Esophagus (tissue), 2 donors: ENCODE results near the gene TNFRSF14. TPM values are rescaled to one million over a fixed set of nuclear protein-coding genes. Genes with fewer than 3 reads are reported as not detected.
"Not testable (repeated sequence)": the region's sequence is repeated elsewhere in the genome, so short reads cannot be mapped to it uniquely, and the experiment has no call there.

Experiments
- H3K27ac ChIP-seq, 2 donors: one replicate each; pipeline ENCODE4 v1.5.1; 2013; ENCODE audit warnings: low read depth in 2 of 2, mild to moderate bottlenecking in 2 of 2, inconsistent platforms in 1 of 2, low read length in 1 of 2, moderate library complexity in 1 of 2
- H3K27me3 ChIP-seq, 2 donors: one replicate each; pipeline ENCODE4 v1.6.1; 2013; ENCODE audit warnings: low read length in 2 of 2, control low read depth in 1 of 2, mild to moderate bottlenecking in 1 of 2; ENCODE audit not compliant: insufficient read depth in 2 of 2, control insufficient read depth in 1 of 2
- H3K36me3 ChIP-seq, 2 donors: one replicate each; pipeline ENCODE4 v1.6.1; 2013; ENCODE audit warnings: low read length in 1 of 2; ENCODE audit not compliant: control insufficient read depth in 2 of 2, insufficient read depth in 2 of 2
- H3K4me1 ChIP-seq, 2 donors: one replicate each; pipeline ENCODE4 v1.6.1; 2013; ENCODE audit warnings: low read length in 1 of 2; ENCODE audit not compliant: control insufficient read depth in 2 of 2, insufficient read depth in 2 of 2
- H3K4me3 ChIP-seq, 2 donors: one replicate each; pipeline ENCODE4 v1.5.1; 2013; ENCODE audit warnings: low read length in 2 of 2, mild to moderate bottlenecking in 2 of 2, low read depth in 1 of 2, moderate library complexity in 1 of 2
- H3K9me3 ChIP-seq, 2 donors: one replicate each; pipeline ENCODE4 v1.6.1; 2013; ENCODE audit warnings: mild to moderate bottlenecking in 2 of 2, low read depth in 1 of 2, low read length in 1 of 2, moderate library complexity in 1 of 2; ENCODE audit not compliant: control insufficient read depth in 2 of 2, insufficient read depth in 1 of 2
- WGBS, 2 donors: extraction: QIAGEN DNeasy Blood & Tissue Kit; methylation state at CpG; one replicate each; pipeline ENCODE4 v1.1.7; 2013; 5-methylcytosine and 5-hydroxymethylcytosine counted together
- polyA plus RNA-seq, 2 donors: library from polyadenylated mRNA; stranded (reverse); fragments of 200-250 nt; gene quantifications; one replicate each; pipeline ENCODE4 v1.2.3, GENCODE V29; 2013
- donor health status: healthy with polysubstance abuse.
- donor health status: Bipolar disorder and iron deficiency.

The TNFRSF14 gene
- polyA plus RNA-seq, 2 donors, result 34.1 to 57.5 TPM

DNA sequence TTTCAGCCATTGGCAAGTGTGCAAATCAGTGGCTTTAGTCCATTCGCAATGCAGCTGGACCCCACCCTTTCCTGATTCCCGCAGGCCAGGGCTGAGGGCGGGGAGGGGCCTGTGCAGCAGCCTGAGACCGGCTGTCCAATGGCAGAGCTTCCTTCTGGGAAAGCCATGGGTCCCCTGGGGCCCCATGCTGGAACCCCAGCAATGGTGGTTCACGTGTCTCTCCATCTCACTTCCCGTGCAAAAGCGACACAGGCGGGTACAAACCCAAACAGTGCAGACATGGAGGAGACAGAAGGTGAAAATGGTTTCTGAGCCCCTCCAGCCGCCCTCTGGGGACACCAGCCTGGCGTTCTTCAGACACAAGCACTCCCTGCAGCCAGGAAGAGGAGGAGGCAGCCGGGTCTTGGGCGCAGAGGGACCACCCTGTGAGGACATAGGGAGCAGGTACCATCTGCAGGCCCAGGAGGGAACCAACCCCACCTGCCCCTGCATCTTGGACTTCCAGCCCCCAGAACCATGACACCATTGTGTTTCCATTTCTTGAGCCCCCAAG, 5.8 kb upstream of the TNFRSF14 start:
- H3K27me3 ChIP-seq, H3K36me3 ChIP-seq, H3K9me3 ChIP-seq, H3K27ac ChIP-seq, H3K4me3 ChIP-seq: not testable (repeated sequence)
- H3K4me1 ChIP-seq, result peaks cover 4 to 22% of the 10 kb centered on the region in 2 donors
- WGBS, 2 donors, result 67 to 80% methylated on average over 9 to 12 of the region's 12 CpGs

DNA sequence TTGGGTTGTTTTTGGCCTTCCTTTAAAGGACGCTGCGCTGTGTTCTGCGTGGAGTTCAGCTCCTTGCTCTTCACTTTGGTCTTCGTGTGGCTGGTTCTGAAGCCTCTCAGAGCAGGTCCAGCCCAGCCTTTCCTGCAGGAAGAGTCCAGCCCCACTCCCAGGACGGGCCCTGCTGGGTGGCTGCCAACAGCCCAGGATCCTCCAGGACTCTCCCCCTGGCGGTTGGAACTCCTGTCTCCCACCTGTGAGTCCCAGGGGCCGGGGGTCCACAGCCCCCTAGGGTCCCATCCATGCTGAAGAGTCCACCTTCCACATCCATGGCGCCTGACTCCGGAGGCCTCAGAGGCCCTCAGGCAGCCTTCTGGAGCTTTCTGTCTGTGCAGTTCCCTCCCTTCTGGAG, 4.6 kb upstream of the TNFRSF14 start:
- H3K4me1 ChIP-seq, result peaks cover 4 to 26% of the 10 kb centered on the region in 2 donors
- H3K9me3 ChIP-seq, H3K36me3 ChIP-seq, H3K27me3 ChIP-seq, H3K27ac ChIP-seq, H3K4me3 ChIP-seq: not testable (repeated sequence)
- whole genome bisulfite sequencing, 2 donors, result 78% methylated on average over 9 of the region's 9 CpGs

DNA sequence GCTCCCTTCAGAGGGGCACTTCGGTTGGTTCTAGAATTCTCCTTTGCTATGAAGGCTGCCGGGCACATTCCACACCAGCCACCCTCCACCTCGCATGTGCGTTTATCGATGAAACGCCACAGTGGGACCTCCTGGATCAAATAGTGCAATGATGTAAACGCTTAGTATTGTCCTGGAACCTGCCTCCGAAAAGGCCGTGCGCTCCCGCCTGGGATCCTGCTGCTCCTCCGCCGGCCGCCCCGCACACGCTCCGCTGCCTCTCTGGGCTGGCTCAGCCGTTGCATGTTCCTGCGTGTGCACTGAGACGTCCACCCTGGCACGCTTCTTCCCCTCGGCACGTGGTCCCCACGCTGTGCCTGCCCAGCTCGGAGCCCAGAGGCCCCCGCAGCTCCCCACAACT, 4.0 kb upstream of the TNFRSF14 start:
- H3K9me3 ChIP-seq, result no peaks in the 10 kb centered on the region
- no peaks in the 10 kb centered on the region for H3K36me3 ChIP-seq
- no peak overlapping the region for H3K4me3 ChIP-seq
- no peaks in the 10 kb centered on the region for H3K27me3 ChIP-seq
- WGBS, 2 donors, result 65 to 83% methylated on average over 25 to 26 of the region's 26 CpGs
- peaks cover 2 to 26% of the 10 kb centered on the region in 2 donors for H3K4me1 ChIP-seq
- H3K27ac ChIP-seq, result no peak overlapping the region

DNA sequence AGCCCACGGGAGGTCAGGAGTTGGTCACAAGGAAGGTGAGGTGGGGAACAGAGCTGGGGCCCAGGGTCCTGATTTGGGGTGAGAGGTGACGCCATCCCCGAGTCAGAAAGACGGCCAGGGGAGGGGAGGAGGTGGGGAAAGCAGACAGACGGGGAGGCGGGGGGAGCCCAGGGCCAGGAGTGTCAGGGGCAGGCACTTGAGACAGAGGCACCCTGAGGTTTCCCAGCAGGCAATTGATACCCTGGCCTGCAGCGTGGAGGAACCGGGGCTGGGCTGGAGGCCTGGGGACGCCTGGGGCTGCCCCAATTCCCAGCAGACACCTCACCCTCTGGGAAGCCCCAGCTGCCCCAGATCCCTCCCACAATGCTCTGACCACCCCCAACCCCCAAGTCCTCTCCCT, 3.1 kb upstream of the TNFRSF14 start:
- H3K27me3 ChIP-seq, H3K36me3 ChIP-seq, H3K9me3 ChIP-seq, H3K27ac ChIP-seq, H3K4me3 ChIP-seq: not testable (repeated sequence)
- 73 to 80% methylated on average over 2 to 9 of the region's 9 CpGs for WGBS, 2 donors
- peaks cover 7 to 27% of the 10 kb centered on the region in 2 donors for H3K4me1 ChIP-seq

DNA sequence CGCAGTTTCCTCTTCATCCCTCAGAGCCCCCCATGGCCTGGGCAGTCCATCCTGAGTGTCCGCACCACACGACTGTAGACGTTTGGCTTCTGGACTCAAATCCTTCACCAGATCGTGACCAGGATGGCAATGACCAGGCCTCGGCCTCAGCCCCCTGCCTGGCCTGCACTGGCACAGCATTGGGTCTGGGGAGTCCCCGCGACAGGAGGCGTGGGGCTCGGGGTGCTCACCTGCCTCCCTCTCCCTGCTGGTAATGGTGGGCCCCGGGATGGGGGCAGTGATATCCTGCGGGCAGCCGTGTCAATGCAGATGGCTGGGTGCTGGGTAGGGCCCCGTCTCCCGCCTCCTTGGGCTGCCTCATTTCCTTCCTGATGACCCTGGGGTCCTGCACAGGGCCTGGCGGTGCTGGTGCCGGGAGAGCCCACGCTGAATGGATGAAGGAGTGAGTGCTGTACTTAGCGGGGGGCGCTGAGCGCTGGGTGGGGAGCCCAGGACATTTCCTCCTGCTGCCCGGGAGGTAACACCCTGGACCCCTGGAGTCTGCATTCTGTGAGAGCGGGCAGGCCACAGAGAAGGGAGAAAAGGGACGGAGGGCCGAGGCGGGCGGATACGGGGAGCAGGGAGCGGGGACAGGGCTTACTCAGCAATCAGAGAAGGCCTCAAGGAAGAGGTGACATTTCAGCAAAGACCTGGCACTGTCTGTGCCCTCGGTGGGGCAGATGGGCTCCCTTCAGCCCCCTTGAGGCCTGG, 2.1 kb upstream of the TNFRSF14 start:
- H3K4me3 ChIP-seq, result no peak overlapping the region
- H3K4me1 ChIP-seq, result peaks cover 11 to 22% of the 10 kb centered on the region in 2 donors
- no peak overlapping the region for H3K27ac ChIP-seq
- no peaks in the 10 kb centered on the region for H3K27me3 ChIP-seq
- 88 to 89% methylated on average over 30 of the region's 30 CpGs for WGBS, 2 donors
- peaks cover 0 to 8% of the 10 kb centered on the region in 2 donors for H3K36me3 ChIP-seq
- H3K9me3 ChIP-seq, result no peaks in the 10 kb centered on the region

DNA sequence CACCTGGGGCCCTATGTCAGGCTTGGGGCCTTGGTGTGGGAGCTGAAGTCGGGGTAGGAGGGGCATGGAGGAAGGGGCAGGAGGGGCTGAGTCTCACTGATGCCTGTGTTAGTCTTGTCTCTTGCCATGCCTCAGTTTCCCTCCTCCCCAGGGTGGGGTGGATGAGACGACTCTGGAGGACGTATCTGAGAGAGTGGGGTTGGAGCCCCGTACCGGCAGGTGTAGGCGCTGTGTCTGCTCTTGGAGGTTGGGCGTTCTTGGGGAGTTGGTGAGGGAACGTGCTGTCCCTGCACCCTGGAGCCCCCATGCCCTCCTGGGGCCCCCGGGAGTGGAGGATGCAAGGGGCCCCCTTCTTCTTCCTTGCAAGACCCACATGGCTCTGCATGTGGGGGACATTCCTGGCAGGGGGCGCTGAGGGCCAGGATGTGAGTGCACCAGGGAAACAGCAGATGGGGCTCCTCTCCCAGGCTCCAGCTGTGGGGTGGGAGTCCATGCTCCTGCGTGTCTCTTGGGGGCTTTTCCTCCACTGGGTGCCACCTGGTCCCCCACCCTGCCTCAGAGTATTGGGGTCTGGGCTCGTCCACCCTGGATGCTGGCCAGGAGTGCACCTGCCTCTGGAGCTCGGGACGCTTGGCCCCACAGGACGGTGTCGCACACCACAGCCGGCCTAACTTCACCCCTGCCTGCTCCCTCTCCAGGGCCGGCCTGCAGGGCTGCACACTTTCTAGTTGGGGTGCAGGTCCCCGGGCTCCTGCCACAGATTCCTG, 1.4 kb upstream of the TNFRSF14 start:
- H3K9me3 ChIP-seq, result no peaks in the 10 kb centered on the region
- WGBS, 2 donors, result 55 to 58% methylated on average over 19 of the region's 19 CpGs
- H3K36me3 ChIP-seq, result peaks cover 1 to 16% of the 10 kb centered on the region in 2 donors
- H3K4me1 ChIP-seq, result peaks cover 11 to 20% of the 10 kb centered on the region in 2 donors
- H3K4me3 ChIP-seq, result no peak overlapping the region
- H3K27ac ChIP-seq, result peak overlapping the region; percentile 88 to 94
- no peaks in the 10 kb centered on the region for H3K27me3 ChIP-seq

DNA sequence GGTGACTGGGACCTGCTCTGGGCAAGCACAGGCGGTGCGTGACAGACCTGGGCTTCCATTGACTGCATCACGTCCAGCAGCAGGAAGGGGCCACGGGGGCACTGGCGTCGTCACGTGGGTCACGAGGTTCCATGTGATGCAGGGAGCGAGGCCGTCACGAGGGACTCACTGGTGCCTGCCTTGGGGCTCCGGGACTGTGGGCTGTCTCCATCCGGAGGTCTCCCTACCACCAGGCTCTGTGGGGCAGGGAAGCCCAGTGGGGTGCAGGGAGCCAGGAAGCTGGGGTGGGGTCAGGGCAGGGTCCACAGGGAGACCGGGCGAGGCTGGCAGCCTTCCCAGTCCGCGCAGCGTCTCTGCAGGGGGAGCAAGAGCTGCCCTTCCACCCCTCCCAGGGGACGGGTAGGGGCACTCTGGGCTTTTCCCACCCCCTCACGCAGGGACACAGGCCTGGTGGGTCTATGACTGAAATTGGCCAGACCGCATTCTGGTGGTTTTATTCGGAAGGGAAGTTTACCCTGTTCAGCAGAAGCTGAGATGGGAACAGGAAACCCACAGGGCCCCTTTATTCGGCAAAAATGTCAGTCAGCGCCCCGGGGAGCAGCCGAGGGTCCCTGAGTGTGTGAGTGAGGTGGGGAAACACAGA, 416 bp upstream of the TNFRSF14 start:
- Histone ChIP-seq H3K27me3 (no peaks in the 10 kb centered on the region), H3K4me3 (peak overlapping the region; percentile 76 to 82), H3K9me3 (no peaks in the 10 kb centered on the region), H3K27ac (peak overlapping the region; percentile 88 to 94), H3K4me1 (peaks cover 11 to 20% of the 10 kb centered on the region in 2 donors), H3K36me3 (peaks cover 3 to 19% of the 10 kb centered on the region in 2 donors)
- 2 to 10% methylated on average over 23 to 26 of the region's 26 CpGs for WGBS, 2 donors

DNA sequence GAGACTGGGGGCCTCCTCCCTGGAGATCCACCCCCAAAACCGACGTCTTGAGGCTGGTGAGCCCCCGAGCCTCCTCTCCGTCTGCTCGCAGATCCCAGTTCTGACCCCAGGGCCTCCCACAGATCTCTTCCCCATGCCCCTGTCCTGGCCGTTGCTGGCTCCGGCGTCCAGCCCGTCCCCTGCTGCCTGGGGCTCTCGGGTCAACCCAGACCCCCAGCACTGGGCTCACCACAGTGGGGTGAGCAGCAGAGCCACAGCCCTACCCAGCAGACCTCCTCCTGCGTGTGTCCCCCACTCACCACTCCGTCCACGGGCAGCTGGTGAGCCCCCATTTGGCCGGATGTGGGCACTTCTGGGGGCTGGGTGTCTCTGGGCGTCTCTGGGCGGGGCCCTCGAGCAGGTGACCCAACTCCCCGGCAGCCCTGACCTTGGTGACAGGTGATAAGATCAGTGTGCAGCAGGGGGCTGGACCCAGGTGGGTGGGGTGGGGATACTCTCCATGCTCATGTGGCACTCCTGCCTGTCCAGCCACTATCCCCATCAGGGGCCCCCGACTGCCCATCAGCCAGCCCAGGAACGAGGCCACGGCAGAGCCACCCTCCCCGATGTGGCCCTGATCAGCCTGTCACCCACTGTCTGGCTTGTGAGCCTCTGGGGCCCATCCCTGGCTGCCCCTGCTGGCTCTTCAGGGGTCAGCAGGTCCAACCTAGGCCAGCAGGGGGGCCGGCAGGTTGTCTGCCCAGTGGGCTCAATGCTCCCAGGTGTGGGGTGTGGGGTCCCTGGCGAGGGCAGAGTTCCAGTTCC, 709 bp downstream of the TNFRSF14 start:
- peaks cover 3 to 28% of the 10 kb centered on the region in 2 donors for H3K36me3 ChIP-seq
- peak overlapping the region; percentile 88 to 94 for H3K27ac ChIP-seq
- peak overlapping the region; percentile 76 to 82 for H3K4me3 ChIP-seq
- WGBS, 2 donors, result 9 to 11% methylated on average over 24 of the region's 24 CpGs
- H3K27me3 ChIP-seq, result no peaks in the 10 kb centered on the region
- H3K9me3 ChIP-seq, result no peaks in the 10 kb centered on the region
- peaks cover 11 to 20% of the 10 kb centered on the region in 2 donors for H3K4me1 ChIP-seq
